Right forelimb (tissue), 1 donor: Measurements from ENCODE around the gene LIPN.
"Not testable (repeated sequence)": the region's sequence is repeated elsewhere in the genome, so short reads cannot be mapped to it uniquely, and the experiment has no call there.

Source experiments
- DNase-seq: peaks from one replicate; pipeline ENCODE4 v3.0.0-alpha.2; 2018

Gene LIPN, protein sequence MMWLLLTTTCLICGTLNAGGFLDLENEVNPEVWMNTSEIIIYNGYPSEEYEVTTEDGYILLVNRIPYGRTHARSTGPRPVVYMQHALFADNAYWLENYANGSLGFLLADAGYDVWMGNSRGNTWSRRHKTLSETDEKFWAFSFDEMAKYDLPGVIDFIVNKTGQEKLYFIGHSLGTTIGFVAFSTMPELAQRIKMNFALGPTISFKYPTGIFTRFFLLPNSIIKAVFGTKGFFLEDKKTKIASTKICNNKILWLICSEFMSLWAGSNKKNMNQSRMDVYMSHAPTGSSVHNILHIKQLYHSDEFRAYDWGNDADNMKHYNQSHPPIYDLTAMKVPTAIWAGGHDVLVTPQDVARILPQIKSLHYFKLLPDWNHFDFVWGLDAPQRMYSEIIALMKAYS

GRCh38 chr10:88759366-88760101 lies at the start of gene LIPN:
Gene LIPN, plus strand, starts transcription at chr10:88760020. Its CDS starts 1,386 bp downstream, at chr10:88761406.
- DNase-seq, result no peak

DNA sequence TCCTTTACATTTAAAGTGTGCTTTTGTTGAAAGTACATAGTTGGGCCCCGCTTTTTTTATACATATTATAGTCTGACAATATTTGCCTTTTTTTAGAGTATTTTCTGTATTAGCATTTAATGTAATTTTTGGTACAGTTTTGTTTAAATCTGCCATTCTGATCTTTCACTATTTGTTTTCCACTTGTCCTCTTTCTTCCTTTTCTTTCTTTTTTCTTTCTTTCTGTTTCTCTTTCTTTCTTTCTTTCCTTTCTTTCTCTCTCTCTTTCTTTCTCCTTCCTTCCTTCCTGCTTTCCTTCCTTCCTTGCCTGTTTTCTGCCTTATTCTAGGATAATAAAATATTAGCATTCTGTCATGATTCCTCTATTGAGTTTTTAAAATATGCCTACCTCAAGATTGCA lies 44.3 kb upstream of the LIPN start:
- DNase-seq, result no peak

DNA sequence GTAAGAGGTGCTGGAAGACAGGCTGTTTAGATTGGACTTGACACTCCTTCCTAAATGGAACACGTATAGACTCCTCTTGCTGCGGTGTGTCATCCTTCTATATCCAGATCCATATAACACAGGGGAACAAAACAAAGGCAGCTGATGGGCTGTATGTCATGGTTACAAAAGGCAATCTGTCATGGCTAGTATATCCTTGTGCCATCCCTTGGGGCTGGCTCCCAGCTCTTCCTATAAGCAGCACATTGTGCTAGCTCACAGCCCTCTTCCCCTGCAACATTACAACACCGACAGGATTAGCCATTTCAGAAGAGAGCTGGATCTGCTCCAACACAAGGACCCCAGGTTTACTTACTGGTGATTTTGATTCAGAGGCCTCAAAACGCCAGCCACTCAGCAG lies 38.4 kb upstream of the LIPN start:
- DNase-seq, result no peak

DNA sequence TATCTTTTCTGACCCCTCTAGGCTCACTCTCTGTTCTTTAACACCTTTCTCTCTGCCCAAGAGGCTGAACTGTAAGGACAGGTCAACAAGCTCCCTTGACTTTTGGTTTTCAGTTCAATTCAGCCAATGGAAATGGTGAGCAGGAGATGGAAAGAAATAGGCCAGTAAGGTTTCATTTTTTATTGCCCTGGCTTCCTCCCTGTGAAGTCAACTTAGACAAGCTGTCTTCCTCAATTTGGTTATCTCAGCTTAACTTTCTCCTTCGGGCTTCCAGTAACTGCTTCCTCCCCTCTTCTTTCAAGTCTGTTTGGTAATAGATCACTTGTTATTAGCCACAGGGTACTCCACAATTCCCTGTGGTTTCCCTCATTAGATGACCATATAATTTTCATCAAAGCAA lies 34.0 kb upstream of the LIPN start:
- DNase-seq, result no peak

DNA sequence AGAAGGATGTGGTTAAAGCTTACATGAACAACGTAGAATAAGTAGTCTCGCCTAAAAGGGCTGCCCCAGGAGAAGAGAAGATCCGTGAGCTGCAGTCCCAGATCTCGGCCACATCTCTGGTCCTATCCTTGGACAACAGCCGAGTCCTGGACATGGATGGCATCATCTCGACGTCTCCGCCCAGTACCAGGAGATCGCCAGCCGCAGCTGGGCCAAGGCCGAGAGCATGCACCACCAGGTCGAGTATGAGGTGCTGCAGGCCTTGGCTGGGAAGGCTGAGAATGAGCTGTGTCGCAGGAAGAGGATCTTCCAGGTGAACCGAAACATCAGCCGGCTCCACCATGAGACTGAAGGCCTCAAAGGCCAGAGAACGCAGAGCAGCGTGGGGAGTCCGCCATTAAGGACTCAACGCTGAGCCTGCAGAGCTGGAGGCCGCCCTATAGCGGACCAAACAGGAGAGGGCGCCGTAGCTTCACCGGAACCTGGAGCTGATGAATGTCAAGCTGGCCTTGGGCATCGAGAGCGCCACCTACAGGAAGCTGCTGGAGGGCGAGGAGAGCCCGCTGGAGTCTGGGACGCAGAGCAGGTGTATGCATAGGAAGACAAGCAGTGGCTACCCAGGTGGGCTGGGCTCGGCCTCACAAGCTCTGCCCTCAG lies 31.6 kb upstream of the LIPN start:
- no peak for DNase-seq

- no peak for DNase-seq
These were observed 29.0 kb upstream of the LIPN start for GRCh38 chr10:88730864-88731263.

GRCh38 chr10:88731296-88731695 lies 28.5 kb upstream of the LIPN start:
- DNase-seq, result no peak

GRCh38 chr10:88733215-88733614 lies 26.6 kb upstream of the LIPN start:
- no peak for DNase-seq

GRCh38 chr10:88735661-88736060 lies 24.2 kb upstream of the LIPN start:
- DNase-seq, result no peak

DNA sequence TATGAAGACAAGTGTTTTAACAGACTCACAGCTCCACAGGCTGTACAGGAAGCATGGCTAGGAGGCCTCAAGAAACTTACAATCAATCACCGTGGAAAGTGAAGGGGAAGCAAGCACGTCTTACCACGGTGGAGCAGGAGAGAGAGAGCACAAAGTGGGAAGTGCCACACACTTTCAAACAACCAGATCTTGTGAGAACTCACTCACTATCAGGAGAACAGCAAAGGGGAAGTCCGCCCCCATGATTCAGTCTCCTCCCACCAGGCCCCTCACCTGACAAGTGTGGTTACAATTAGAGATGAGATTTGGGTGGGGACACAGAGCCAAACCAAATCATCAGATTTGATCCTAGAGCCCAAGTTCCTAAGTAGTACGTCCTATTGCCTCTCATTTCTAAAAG lies 17.9 kb upstream of the LIPN start:
- DNase-seq, result not testable (repeated sequence)

GRCh38 chr10:88742448-88742847 lies 17.4 kb upstream of the LIPN start:
- no peak for DNase-seq

DNA sequence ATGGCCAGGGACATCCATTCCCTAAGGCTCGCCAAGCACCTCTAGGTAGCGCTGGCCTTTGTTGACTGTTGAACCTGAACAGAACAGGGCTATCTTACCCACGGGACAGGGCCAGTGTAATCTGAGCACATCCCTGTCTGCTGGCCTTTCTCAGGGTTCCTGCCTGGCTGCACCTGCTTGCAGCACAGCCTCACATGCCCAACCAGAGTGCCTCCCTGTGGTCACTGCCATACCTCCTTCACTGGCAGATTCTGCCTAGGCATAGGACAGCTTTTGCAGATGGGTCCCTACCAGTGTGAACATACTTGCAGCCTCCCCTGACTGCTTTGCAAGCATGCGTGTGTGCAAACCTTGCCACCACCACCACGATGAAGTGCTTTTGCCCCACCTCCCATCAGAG lies 15.8 kb upstream of the LIPN start:
- DNase-seq, result no peak

GRCh38 chr10:88745633-88746032 lies 14.2 kb upstream of the LIPN start:
- DNase-seq, result no peak

DNA sequence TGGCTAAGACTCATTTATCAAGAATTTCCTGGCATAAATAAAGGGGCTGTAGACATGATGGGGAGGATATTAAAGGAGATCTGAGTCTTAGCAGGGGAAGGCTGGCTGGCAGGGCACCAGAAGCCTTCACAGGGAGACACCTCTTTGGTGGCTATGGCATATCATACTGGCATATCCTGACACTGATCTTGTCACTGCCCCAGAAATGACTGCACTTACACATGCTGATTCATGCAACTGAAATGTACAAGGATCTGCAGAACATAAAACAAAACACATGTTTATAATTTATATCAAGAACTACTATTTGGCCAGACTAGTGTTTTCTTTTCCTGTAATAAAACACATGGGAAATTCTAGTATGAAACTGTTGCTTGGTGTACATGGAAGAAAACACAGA lies 5.5 kb upstream of the LIPN start:
- no peak for DNase-seq

DNA sequence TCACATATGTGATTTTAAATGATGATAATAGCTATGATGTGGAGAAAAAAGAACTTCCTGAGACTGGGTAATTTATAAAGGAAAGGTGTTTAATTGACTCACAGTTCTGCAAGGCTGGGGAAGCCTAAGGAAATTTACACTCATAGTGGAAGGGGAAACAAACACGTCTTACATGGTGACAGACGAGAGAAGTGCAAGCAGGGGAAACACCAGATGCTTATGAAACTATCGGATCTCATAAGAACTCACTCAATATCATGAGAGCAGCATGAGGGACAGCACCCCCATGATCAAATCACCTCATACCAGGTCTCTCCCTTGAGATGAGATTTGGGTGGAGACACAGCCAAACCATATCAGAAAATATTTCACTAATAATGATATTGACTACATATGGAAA lies 4.1 kb upstream of the LIPN start:
- no peak for DNase-seq

GRCh38 chr10:88756660-88757059 lies 3.2 kb upstream of the LIPN start:
- DNase-seq, result no peak

DNA sequence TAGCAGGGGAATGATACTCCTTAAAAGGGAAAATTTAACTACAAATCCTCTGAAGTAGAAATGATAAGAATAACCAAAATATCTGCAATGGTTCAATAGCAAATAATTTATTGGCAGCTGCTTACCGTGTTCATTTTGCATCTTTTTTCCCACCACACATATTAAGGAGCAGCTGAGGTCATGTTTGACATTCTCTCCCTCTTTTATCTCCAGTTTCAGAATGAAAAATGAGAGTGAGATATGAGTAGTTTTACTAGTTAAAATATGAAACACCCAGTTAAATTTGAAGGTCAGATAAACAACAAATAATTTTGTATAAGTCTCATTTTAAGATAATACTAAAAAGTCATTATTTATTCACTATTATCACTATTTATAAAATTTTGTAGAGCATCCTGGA lies 3.1 kb downstream of the LIPN start:
- DNase-seq, result no peak

- no peak for DNase-seq
These were observed 3.6 kb downstream of the LIPN start for GRCh38 chr10:88763441-88763840.

DNA sequence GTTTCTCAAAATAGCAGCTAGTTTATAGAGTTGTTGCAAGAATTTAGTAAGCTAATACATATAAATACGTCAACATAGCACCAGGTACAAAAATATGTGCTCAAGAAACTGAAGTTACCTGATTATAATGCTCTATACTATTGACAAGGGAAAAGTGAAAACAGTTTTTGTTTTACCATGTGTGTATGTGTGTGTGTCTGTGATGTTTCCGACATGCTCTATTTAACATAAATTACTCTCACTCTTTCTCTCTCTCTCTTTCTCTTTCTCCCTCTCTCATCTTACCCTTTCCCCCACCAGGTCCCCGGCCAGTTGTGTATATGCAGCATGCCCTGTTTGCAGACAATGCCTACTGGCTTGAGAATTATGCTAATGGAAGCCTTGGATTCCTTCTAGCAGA lies 4.3 kb downstream of the LIPN start:
- no peak for DNase-seq

- DNase-seq, result no peak
These were observed 6.0 kb downstream of the LIPN start for GRCh38 chr10:88765816-88766215.

- DNase-seq, result no peak
These were observed 9.6 kb downstream of the LIPN start for GRCh38 chr10:88769384-88769783.

- DNase-seq, result no peak
These were observed 21.4 kb downstream of the LIPN start for GRCh38 chr10:88781206-88781605.

- no peak for DNase-seq
These were observed 22.4 kb downstream of the LIPN start for GRCh38 chr10:88782222-88782621.

DNA sequence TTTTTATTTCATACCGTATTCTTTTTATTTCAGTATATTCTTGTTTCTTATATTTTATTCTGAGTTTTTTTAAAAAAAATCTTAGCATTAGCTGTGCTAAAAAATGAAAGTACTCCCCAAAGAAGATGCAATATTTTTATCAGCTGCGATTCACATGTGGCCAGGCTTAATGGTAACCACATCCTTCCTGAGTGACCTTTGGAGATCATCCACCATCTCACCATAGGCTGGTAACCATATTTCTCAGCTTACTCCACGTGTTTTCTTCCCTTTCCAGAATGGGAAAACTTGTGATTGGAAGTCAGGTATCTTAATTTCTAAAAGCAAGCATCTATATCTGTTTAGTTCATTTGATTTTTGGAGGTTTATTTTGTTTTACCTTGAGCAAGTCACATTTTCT lies 23.9 kb downstream of the LIPN start:
- DNase-seq, result no peak
